Measurements from ENCODE around the gene CCDC186. TPM values are rescaled to one million over a fixed set of nuclear protein-coding genes. Genes with fewer than 3 reads are reported as not detected.

Gene CCDC186
- total and polyA plus RNA-seq, 9 donors: 4.4 to 31.2 (median 17.4) TPM

GRCh38 chr10:114081911-114082583, 92.0 kb downstream of the CCDC186 start:
- intact Hi-C loops (cut with DNase I): no loop called here
- Histone ChIP-seq H3K4me3 (no peak overlapping the region), H3K36me3 (no peaks in the 10 kb centered on the region), H3K9me3 (no peaks in the 10 kb centered on the region), H3K27ac (no peak overlapping the region), H3K4me1 (ENCODE audit: insufficient read depth) (no peaks in the 10 kb centered on the region), H3K27me3 (no peaks in the 10 kb centered on the region)
- no peak for TF ChIP-seq EP300 (IDR thresholded peaks at IDR 0.05)
- DNase-seq: no peak
- 78 to 84% (median 82%) methylated on average over 8 of the region's 8 CpGs for WGBS, 3 donors

- Histone ChIP-seq H3K27me3 (no peaks in the 10 kb centered on the region), H3K27ac (no peak overlapping the region), H3K4me3 (no peak overlapping the region), H3K4me1 (ENCODE audit: insufficient read depth) (no peaks in the 10 kb centered on the region), H3K9me3 (no peaks in the 10 kb centered on the region), H3K36me3 (no peaks in the 10 kb centered on the region)
- WGBS, 3 donors: 78 to 88% (median 82%) methylated on average over 5 of the region's 5 CpGs
- no peak for DNase-seq
- intact Hi-C loops (cut with DNase I): no loop called here
- TF ChIP-seq POLR2A (IDR thresholded peaks at IDR 0.05) (no peak), EP300 (IDR thresholded peaks at IDR 0.05) (no peak), CTCF (IDR thresholded peaks at IDR 0.05) (no peak)
These were observed 94.6 kb downstream of the CCDC186 start for GRCh38 chr10:114079421-114079820.

GRCh38 chr10:114078346-114078745, 95.7 kb downstream of the CCDC186 start:
- 78 to 88% (median 80%) methylated on average over 6 of the region's 6 CpGs for WGBS, 3 donors
- no peak overlapping the region for H3K4me3 ChIP-seq
- no peaks in the 10 kb centered on the region for H3K9me3 ChIP-seq
- H3K27ac ChIP-seq: no peak overlapping the region
- H3K27me3 ChIP-seq: no peaks in the 10 kb centered on the region
- TF ChIP-seq EP300 (IDR thresholded peaks at IDR 0.05): no peak
- TF ChIP-seq CTCF (IDR thresholded peaks at IDR 0.05): no peak
- TF ChIP-seq POLR2A (IDR thresholded peaks at IDR 0.05): no peak
- H3K36me3 ChIP-seq: no peaks in the 10 kb centered on the region
- no peak for DNase-seq
- intact Hi-C loops (cut with DNase I): no loop called here
- no peaks in the 10 kb centered on the region for H3K4me1 ChIP-seq (ENCODE audit: insufficient read depth)

GRCh38 chr10:114077815-114078219, 96.2 kb downstream of the CCDC186 start:
- no peak overlapping the region for H3K27ac ChIP-seq
- intact Hi-C loops (cut with DNase I): no loop called here
- TF ChIP-seq POLR2A (IDR thresholded peaks at IDR 0.05): no peak
- no peaks in the 10 kb centered on the region for H3K27me3 ChIP-seq
- H3K4me1 ChIP-seq (ENCODE audit: insufficient read depth): no peaks in the 10 kb centered on the region
- H3K36me3 ChIP-seq: no peaks in the 10 kb centered on the region
- H3K4me3 ChIP-seq: no peak overlapping the region
- 68 to 73% (median 73%) methylated on average over 9 of the region's 9 CpGs for WGBS, 3 donors
- H3K9me3 ChIP-seq: no peaks in the 10 kb centered on the region
- DNase-seq: no peak

- no peak for DNase-seq
- Histone ChIP-seq H3K9me3 (no peaks in the 10 kb centered on the region), H3K36me3 (no peaks in the 10 kb centered on the region), H3K27me3 (no peaks in the 10 kb centered on the region), H3K4me3 (no peak overlapping the region), H3K4me1 (ENCODE audit: insufficient read depth) (no peaks in the 10 kb centered on the region), H3K27ac (no peak overlapping the region)
- no peak for TF ChIP-seq POLR2A (IDR thresholded peaks at IDR 0.05)
- no peak for TF ChIP-seq EP300 (IDR thresholded peaks at IDR 0.05)
- intact Hi-C loops (cut with DNase I): no loop called here
- WGBS, 3 donors: 69 to 71% (median 69%) methylated on average over 1 of the region's 1 CpG
These were observed 96.7 kb downstream of the CCDC186 start for GRCh38 chr10:114077347-114077746.

GRCh38 chr10:114075093-114075492, 98.9 kb downstream of the CCDC186 start:
- H3K9me3 ChIP-seq: no peaks in the 10 kb centered on the region
- TF ChIP-seq POLR2A (IDR thresholded peaks at IDR 0.05) (no peak), EP300 (IDR thresholded peaks at IDR 0.05) (no peak), CTCF (IDR thresholded peaks at IDR 0.05) (no peak)
- no peaks in the 10 kb centered on the region for H3K4me1 ChIP-seq (ENCODE audit: insufficient read depth)
- H3K4me3 ChIP-seq: no peak overlapping the region
- intact Hi-C loops (cut with DNase I): no loop called here
- H3K27me3 ChIP-seq: no peaks in the 10 kb centered on the region
- no peak overlapping the region for H3K27ac ChIP-seq
- no peaks in the 10 kb centered on the region for H3K36me3 ChIP-seq
- DNase-seq: no peak
- 87 to 88% (median 88%) methylated on average over 6 of the region's 6 CpGs for WGBS, 3 donors
